Keratinocyte (primary cell): ENCODE measurements around the gene PLEKHB2.

Source experiments
- EZH2 ChIP-seq: IDR thresholded peaks from one replicate; pipeline ENCODE4 v1.6.1; 2012; ENCODE audit warnings: inconsistent platforms, mild to moderate bottlenecking, low read length, moderate library complexity
- TF ChIP-seq, protein P1 (sequence below), 3 experiments: IDR thresholded peaks in 1 of 3; conservative IDR thresholded peaks in 1 of 3; optimal IDR thresholded peaks in 1 of 3; 2 replicates in 2 of 3; 3 replicates in 1 of 3; pipeline versions ENCODE3 to v1.5.1; 2011; ENCODE audit warnings: low read length in 3 of 3, mild to moderate bottlenecking in 3 of 3, moderate library complexity in 2 of 3, control low read depth in 1 of 3, inconsistent platforms in 1 of 3; ENCODE audit not compliant: insufficient read depth in 2 of 3; ENCODE audit errors: extremely low read depth in 1 of 3

- TF ChIP-seq, protein P1, sequence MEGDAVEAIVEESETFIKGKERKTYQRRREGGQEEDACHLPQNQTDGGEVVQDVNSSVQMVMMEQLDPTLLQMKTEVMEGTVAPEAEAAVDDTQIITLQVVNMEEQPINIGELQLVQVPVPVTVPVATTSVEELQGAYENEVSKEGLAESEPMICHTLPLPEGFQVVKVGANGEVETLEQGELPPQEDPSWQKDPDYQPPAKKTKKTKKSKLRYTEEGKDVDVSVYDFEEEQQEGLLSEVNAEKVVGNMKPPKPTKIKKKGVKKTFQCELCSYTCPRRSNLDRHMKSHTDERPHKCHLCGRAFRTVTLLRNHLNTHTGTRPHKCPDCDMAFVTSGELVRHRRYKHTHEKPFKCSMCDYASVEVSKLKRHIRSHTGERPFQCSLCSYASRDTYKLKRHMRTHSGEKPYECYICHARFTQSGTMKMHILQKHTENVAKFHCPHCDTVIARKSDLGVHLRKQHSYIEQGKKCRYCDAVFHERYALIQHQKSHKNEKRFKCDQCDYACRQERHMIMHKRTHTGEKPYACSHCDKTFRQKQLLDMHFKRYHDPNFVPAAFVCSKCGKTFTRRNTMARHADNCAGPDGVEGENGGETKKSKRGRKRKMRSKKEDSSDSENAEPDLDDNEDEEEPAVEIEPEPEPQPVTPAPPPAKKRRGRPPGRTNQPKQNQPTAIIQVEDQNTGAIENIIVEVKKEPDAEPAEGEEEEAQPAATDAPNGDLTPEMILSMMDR (optimal IDR thresholded peaks at IDR 0.05 in 1 of 3, IDR thresholded peaks at IDR 0.05 in 1 of 3, conservative IDR thresholded peaks at IDR 0.05 in 1 of 3; ENCODE audit: extremely low read depth in 1 of 3, insufficient read depth in 2 of 3, low read length in 3 of 3), result peak; percentile 86 to 98 (median 87)
- TF ChIP-seq EZH2, result no peak
These were observed 49.0 kb downstream of the PLEKHB2 start for GRCh38 chr2:131154071-131154531.
